Measurements from ENCODE around the gene IRX5.

GRCh38 chr16:54944002-54944401 lies 13.3 kb downstream of the IRX5 start:
- TF ChIP-seq POLR2A (IDR thresholded peaks at IDR 0.05) (no peak), CTCF (IDR thresholded peaks at IDR 0.05 in 8 of 11, conservative IDR thresholded peaks at IDR 0.05 in 3 of 11) (no peak), POLR2AphosphoS5 (IDR thresholded peaks at IDR 0.05) (no peak)

Data from spleen (tissue), 7 donors.